ENCODE data around the gene TSKU. TPM values are rescaled to one million over a fixed set of nuclear protein-coding genes. Genes with fewer than 3 reads are reported as not detected.
A peak's percentile ranks its signal among the peaks of the same experiment; 100 is the strongest.

TSKU gene
- total and polyA plus RNA-seq, 8 donors: 2.7 to 25.2 (median 10.7) TPM

DNA sequence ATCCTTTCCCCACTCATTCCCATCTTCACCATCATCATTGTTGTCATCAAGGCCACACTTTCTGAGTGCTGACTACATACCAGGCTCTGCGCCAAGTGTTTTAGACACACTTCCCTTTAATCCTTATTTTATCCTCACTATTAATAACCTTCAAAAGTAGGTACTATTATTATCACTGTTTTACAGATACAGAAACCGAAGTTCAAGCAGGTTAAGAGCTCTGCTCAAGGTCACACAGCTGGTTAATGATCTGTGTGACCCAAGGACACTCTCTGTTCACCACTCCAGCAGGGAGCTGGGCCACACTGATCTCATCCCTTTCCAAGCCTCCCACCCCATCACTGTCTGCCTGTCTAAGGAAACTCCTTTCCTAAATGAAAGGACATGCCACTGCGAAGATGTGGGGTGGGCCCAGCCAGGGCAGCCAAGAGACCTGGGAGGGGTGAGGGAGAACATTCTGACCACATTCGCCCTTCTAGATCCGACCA is 17.2 kb upstream of the TSKU start:
- Histone ChIP-seq H3K27ac (no peak overlapping the region), H3K9me3 (no peaks in the 10 kb centered on the region), H3K27me3 (no peaks in the 10 kb centered on the region), H3K4me1 (peaks cover 0 to 13% (median 0%) of the 10 kb centered on the region in 3 donors), H3K4me3 (no peak overlapping the region), H3K36me3 (no peaks in the 10 kb centered on the region)
- DNase-seq (peak in 1 of 6 donors; percentile 28), FAIRE-seq (no peak), ATAC-seq (peak in 2 of 4 donors; percentile 9 to 32)
- intact Hi-C loops (cut with DNase I): no loop called here
- 59 to 62% methylated on average over 5 of the region's 5 CpGs for WGBS, 2 donors
- TF ChIP-seq, protein P1, sequence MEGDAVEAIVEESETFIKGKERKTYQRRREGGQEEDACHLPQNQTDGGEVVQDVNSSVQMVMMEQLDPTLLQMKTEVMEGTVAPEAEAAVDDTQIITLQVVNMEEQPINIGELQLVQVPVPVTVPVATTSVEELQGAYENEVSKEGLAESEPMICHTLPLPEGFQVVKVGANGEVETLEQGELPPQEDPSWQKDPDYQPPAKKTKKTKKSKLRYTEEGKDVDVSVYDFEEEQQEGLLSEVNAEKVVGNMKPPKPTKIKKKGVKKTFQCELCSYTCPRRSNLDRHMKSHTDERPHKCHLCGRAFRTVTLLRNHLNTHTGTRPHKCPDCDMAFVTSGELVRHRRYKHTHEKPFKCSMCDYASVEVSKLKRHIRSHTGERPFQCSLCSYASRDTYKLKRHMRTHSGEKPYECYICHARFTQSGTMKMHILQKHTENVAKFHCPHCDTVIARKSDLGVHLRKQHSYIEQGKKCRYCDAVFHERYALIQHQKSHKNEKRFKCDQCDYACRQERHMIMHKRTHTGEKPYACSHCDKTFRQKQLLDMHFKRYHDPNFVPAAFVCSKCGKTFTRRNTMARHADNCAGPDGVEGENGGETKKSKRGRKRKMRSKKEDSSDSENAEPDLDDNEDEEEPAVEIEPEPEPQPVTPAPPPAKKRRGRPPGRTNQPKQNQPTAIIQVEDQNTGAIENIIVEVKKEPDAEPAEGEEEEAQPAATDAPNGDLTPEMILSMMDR (IDR thresholded peaks at IDR 0.05): no peak

DNA sequence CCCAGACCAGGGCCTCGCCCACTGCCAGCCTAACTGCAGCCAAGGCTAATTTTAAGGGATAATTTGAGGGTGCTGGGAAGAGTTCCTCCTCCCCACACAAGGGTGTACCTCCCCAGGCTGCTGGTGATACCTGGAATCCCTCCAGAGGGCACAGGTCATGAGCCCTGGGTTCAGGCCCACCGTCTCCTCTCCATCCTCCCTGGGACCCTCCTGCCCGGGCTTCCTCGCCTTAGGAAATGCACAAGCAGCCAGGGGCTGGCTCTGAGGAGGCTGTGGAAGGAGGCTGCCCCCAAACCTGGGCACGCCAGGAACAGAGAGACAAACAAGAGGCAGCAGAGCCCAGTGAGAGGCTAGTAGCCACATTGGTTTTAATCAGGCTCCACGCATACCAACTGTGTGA is 16.6 kb upstream of the TSKU start:
- no peaks in the 10 kb centered on the region for H3K27me3 ChIP-seq
- ATAC-seq (no peak), FAIRE-seq (no peak), DNase-seq (peak in 2 of 6 donors; percentile 33 to 40)
- H3K9me3 ChIP-seq: no peaks in the 10 kb centered on the region
- 93 to 95% methylated on average over 6 of the region's 6 CpGs for WGBS, 2 donors
- TF ChIP-seq, protein P1 (IDR thresholded peaks at IDR 0.05): no peak
- H3K36me3 ChIP-seq: no peaks in the 10 kb centered on the region
- no peak overlapping the region for H3K27ac ChIP-seq
- intact Hi-C loops (cut with DNase I): no loop called here
- H3K4me1 ChIP-seq: peaks cover 0 to 13% (median 0%) of the 10 kb centered on the region in 3 donors
- no peak overlapping the region for H3K4me3 ChIP-seq

DNA sequence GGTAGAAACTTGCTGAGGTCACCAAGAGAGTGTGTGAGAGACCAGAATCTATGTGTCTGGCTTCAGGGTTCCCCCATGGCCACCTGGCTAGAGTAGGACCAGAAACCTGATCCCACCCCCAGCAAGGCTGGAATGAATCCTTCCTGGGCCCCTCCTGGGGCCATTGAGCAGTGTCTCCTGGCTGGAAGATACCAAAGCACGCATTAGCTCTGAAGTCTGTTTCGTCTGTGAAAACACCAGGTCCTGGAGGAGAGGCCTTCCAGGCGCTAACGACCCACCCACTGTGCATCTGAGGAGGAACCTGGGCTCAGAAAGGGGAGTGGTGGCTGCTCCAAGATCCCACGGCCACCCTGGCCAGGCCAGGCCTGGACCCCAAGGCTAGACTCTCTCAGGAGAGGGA is 15.5 kb upstream of the TSKU start:
- WGBS, 2 donors: 80 to 81% methylated on average over 5 of the region's 5 CpGs
- FAIRE-seq (no peak), ATAC-seq (no peak), DNase-seq (peak in 1 of 6 donors; percentile 37)
- Histone ChIP-seq H3K36me3 (no peaks in the 10 kb centered on the region), H3K9me3 (no peaks in the 10 kb centered on the region), H3K27me3 (no peaks in the 10 kb centered on the region), H3K27ac (no peak overlapping the region), H3K4me1 (peaks cover 0 to 16% (median 0%) of the 10 kb centered on the region in 3 donors), H3K4me3 (no peak overlapping the region)
- TF ChIP-seq, protein P1 (IDR thresholded peaks at IDR 0.05): no peak
- intact Hi-C loops (cut with DNase I): no loop called here

DNA sequence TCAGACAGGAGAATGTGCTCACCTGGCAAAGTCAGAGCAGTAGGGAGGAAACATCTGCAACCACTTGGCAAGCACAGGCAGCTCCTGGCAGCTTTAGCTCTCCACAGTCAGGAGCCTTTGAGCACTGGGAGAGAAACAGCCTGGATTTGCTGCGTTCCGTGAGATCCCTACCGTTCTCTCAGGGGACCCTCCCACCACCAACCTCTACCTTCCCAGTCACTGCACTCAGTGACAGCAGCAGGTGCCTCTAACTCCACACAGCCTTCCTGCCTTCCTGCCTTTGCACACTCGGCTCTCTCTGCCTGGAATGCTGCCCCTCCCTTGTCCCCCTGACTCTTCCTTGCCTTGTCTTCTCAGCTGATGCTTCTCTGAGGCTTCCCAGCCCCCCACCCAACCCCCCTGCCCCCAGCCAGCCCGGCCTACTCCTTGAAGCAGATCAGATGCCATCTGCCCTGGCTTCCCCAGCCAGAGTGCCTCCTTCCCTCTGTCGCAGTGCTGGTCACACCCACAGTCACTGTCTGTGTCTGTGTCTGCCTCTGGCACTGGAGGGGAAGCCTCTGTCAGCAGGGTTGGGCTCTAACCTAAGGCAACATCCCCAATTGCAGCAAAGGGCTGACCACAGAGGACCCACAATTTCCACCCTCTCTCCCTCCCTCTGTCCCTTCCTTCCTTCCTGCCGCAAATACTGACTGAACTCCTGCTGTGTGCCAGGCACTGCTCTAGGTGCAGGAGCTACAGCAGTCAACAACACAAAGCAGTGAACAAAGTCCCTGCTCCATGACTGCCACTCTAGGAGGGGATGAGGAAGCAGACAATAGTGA is 14.9 kb upstream of the TSKU start:
- H3K4me3 ChIP-seq: no peak overlapping the region
- H3K4me1 ChIP-seq: peaks cover 0 to 16% (median 0%) of the 10 kb centered on the region in 3 donors
- intact Hi-C loops (cut with DNase I): no loop called here
- WGBS, 2 donors: 45 to 46% methylated on average over 7 of the region's 7 CpGs
- H3K27ac ChIP-seq: no peak overlapping the region
- FAIRE-seq: no peak
- DNase-seq: peak in 1 of 6 donors; percentile 43
- H3K27me3 ChIP-seq: no peaks in the 10 kb centered on the region
- H3K9me3 ChIP-seq: no peaks in the 10 kb centered on the region
- H3K36me3 ChIP-seq: no peaks in the 10 kb centered on the region
- TF ChIP-seq, protein P1 (IDR thresholded peaks at IDR 0.05): no peak
- peak; percentile 3 to 35 (median 30) for ATAC-seq
